HG03354 (cell line): ENCODE measurements around the gene SEC11C.

Experiments used
- ATAC-seq: cut with Tn5 transposase; IDR thresholded peaks from one replicate; pipeline ENCODE4 v1.9.1; 2021; ENCODE audit warnings: mild to moderate bottlenecking; ENCODE audit not compliant: unreplicated experiment, poor library complexity, severe bottlenecking

SEC11C gene

DNA sequence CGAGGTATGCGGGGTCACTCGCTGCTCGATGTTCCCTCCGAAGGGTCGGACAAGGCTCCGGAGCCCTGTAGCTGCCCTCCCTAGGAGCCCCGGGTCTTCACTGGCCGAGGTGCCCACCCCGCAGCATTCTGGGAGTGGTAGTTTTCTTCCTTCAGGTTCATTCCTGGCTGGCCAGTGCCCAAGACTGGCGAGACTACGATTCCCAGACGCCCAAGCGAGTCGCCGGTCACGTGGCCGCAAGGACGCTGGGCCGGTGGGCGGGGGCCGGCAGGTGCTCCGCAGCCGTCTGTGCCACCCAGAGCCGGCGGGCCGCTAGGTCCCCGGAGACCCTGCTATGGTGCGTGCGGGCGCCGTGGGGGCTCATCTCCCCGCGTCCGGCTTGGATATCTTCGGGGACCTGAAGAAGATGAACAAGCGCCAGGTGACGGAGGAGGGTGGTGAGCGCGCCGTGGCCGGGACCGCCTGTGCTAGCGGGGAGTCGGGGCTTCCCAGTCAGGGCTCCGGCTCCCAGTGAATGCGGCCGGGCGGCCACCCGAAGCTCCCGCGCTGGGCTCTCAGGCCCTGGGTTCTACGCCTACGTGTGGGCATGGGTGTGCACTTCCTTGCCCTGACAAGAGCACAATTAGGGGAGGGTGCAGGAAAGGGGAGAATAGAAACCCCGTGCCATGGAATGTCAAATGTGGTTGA, at the start of gene SEC11C:
Gene SEC11C (plus strand): TSS at position 270 of the 687 bp plus-strand sequence. CDS start 65 bp downstream, at position 335.
- ATAC-seq = peak; percentile 82

DNA sequence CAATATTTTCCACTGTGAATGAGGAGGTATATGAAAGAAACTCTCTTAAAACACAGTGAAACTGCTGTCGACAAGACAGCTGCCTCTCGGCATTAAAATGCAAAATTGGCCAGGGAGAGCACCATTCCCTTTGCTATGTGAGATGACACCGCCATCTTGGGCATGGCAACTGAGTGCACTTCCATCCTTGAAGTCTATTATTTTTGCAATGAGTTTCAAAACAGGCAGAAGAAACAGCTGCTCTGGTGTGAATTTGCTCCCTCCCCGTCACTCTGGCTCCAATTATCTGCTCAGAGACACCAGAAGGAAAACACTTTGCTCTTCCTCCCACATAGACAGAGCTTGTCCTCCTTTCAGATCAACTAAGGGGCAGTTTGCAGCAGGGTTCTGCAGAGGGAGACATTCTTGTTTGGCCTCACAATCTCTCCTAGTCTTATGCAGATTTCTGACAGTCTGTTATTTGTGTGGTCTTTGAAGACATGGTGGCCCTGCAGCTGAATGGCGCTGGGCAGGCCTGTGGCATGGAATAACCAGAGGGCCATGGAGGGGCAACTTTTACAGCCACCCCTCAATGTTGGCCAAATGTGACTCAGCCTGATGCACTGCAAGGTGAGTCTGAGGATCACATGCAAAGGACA, 48.6 kb upstream of the SEC11C start:
- ATAC-seq = no peak

- no peak for ATAC-seq
Measured at GRCh38 chr18:59093668-59094067, 46.0 kb upstream of the SEC11C start.

DNA sequence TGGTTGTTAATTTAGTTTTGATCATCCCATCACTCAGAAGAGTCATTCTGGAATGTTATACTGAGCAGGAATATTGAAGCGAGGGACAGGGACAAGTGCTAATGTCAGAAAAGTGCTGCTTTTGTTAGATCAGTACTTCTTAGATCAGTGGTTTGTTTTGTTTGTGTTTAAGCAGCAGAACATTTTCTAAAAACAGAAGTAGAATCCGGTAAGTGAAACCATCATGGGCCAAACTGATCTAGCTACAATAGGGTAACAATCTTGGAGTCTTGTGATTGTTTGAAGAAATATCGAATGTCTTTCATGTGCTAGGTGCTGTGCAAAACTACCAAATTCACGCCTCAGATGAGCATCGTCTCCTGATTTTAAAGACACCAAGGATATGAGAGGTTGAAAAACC, 45.1 kb upstream of the SEC11C start:
- ATAC-seq = no peak

GRCh38 chr18:59096098-59096789, 43.4 kb upstream of the SEC11C start:
- ATAC-seq = no peak

DNA sequence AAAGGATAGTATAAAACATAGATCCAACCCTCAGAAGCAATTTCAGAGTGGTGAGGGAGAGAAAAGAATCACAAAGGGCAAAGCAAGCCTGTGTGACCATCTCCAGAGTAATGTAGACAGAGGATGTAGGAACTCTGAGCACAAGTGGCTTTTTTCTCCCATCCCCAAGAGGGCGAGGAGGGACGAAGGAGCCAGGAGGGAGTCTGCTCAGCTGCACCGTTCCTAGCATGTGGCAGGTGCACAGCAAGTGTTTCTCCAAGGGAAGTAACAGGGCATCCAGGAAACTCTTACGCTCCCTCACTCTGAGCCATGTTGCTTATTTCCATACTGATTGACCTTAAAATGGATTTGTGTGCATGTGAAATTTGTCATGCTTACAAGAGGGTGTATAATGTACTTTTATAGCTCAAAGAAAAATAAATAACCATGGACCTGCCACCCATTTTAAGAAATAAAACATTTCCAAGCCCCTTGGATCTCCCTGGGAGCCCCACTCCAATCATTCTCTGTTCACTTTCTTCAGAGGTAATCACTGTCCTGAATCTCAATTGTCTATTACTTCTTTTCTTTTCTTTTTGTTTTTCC, 37.8 kb upstream of the SEC11C start:
- ATAC-seq = no peak

DNA sequence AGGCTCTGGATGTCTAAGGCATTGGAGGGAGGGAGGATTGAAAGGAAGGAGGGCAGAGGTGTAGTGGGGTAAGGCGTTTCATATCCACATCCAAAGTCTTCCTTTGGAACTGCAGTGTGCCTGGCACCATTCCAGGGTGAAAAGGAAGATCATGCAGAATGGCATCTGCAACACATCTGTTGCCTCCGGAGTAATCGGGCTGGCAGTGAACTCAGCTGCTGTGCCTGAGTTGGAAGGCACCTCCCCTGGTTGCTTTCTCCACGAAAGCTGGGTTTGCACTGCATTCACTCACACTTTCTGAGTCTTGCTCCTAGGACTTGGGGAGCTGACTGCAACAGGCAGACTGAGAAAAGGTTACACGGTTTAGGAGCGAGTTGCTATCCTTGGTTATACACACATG, 30.3 kb upstream of the SEC11C start:
- no peak for ATAC-seq

DNA sequence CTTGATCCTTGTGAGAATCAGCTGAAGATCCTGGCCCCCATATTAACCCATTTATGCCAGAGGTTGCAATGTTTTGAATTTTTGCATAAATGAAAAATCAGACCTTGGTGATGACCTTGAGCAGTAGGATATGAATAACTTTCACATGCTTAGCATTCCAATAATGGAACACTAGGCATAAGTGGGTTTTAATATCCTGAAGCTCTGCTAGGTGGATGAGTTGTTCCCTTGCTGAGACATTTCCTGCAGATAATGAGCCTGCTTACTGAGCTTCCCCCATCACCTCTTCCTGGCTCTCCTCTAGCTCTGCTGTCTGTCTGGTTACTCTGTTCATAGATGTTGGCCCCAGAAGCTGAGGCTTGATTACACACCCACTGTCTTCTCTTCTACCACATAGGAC, 25.5 kb upstream of the SEC11C start:
- no peak for ATAC-seq

DNA sequence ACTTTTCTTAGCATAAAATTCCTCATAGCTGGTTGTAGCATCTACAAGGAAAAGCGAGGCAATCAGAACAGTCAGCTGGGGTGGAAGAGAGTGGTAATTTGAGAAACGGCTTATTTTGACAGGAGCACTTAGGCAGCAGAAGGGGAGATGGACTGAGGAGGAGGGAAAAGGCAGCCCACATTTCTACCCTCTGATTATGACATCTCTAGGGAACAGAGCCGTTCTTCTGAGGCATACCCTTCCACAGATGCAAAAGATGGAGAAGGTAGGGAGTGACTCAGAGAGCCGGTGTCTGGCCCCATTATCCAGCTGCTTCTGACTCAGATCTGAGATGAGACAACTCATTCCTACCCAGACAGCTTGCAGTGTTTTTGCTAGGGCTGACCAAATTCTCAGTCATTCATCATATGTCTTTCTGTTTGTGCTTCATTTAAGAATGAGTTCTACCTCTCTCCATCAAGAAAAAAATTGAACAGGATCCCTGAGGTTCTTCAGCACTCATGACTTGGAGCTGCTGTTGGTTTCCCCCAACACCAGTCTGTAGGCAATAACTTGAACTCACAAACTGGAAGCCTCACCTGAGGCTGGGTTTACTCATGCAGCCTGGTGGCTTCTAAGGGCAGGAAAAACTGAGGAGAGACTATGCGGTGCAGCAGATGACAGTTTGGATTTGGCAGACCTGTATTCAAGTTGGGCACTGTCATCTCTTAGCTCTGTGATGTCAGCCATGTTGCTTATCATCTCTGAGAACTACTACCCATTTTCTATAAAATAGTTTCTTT, 15.9 kb upstream of the SEC11C start:
- ATAC-seq = no peak

DNA sequence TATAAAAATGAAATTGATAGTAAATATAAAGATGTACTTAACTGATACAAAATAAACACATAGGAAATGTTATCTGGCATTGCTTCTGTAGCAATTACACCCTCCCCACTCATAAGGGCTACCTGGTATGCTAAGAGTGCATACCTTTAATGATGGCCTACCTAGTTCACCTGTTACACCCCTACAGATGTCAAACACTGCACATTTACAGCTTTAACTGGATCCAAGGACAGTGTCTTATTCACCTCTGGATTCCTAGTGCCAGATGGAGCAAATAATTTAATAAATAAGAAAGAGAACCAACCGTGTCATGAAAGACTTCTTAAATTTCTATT, 15.3 kb upstream of the SEC11C start:
- ATAC-seq = no peak

DNA sequence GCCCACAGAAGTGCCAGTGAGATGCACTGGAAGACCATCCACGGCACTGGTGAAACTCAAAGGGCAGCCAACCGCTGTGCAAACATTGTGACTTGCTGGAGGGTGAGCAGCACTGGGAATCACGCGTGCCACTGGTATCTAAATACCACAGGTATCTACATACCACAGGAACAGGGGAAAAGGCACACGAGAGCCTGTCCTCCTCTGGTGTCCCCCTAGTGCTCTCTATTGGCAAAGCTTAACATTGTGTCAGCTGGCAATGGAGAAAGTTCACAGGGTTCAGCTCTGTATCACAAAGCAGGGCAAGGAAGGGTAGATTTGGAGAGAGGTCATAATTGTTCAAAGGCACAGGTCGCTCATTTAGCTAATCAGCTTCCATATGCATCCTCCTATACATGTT, 12.6 kb upstream of the SEC11C start:
- ATAC-seq = no peak

- no peak for ATAC-seq
Measured at GRCh38 chr18:59129951-59130703, 9.6 kb upstream of the SEC11C start.

GRCh38 chr18:59132810-59133465, 6.7 kb upstream of the SEC11C start:
- no peak for ATAC-seq

GRCh38 chr18:59139291-59139614, 431 bp upstream of the SEC11C start:
- ATAC-seq = peak; percentile 80

- peak; percentile 5 for ATAC-seq
Measured at GRCh38 chr18:59140302-59140885, 710 bp downstream of the SEC11C start.

- ATAC-seq = no peak
Measured at GRCh38 chr18:59141294-59142068, 1.8 kb downstream of the SEC11C start.

GRCh38 chr18:59142274-59142673, 2.6 kb downstream of the SEC11C start:
- ATAC-seq = no peak
